ENCODE data around the gene PAPPA.
A peak's percentile ranks its signal among the peaks of the same experiment; 100 is the strongest.

Gene PAPPA

DNA sequence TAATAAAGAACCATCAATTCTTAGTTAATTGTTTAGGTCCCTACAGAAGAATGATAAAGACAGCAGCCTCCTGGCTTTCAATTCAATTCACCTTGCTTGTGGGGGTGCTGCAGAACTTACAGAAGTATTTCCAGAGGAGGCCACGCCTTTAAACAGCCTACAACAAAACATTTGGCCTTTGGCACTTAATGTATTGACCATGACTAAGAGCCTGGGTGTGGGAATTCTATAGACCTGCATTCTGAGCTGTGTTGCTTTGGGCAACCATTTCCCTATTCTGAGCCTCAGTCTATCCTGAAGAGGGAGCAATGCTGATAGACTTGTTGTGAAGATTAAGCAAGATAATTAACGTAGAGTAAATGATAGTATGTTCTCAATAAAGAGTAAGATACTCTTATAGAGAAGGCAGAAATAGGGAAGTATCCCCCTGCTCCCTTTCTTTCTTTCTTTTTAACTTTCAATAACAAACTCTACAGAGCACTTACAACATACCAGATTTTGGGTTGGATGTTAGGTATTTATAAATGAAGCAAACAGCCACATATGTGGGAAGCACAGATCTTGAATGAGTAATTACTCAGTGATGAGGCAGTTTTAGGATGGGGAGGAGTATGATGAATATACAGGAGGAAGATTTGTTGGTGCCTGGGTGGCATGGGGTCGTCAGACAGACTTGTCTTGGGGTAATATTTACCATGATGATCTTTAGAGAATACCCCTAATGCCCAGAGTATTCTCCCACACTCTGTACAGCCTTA, 28.4 kb downstream of the PAPPA start:
- peak; percentile 54 for DNase-seq (ENCODE audit: low spot score)

DNA sequence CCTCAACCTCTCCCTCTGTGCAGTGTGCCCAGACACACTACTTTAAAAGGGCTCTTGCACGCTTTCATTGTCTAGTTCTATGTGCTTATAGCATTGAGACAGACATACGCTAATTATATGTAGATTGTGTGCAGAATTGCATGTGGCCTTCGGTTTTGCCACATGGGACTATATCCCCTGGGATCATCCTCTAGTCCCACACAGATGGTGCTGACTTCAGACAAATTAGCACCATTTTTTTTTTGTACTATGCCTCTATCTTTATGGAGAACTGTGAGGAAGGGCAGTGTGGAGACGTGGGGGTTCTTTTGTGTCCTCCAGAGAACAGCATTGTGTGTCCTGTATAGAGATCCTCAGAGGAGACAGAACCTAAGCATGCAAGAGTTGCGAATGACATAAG, 29.3 kb downstream of the PAPPA start:
- no peak for DNase-seq (ENCODE audit: low spot score)

DNA sequence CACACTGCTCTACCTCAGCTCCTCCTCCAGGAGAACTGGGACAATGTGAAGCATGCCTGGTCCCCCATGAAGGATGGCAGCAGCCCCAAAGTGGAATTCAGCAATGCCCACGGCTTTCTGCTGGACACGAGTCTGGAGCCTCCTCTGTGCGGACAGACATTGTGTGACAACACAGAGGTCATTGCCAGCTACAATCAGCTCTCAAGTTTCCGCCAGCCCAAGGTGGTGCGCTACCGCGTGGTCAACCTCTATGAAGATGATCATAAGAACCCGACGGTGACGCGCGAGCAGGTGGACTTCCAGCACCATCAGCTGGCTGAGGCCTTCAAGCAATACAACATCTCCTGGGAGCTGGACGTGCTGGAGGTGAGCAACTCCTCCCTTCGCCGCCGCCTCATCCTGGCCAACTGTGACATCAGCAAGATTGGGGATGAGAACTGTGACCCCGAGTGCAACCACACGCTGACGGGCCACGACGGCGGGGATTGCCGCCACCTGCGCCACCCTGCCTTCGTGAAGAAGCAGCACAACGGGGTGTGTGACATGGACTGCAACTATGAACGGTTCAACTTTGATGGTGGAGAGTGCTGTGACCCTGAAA, 34.1 kb downstream of the PAPPA start:
- DNase-seq (ENCODE audit: low spot score), result no peak

DNA sequence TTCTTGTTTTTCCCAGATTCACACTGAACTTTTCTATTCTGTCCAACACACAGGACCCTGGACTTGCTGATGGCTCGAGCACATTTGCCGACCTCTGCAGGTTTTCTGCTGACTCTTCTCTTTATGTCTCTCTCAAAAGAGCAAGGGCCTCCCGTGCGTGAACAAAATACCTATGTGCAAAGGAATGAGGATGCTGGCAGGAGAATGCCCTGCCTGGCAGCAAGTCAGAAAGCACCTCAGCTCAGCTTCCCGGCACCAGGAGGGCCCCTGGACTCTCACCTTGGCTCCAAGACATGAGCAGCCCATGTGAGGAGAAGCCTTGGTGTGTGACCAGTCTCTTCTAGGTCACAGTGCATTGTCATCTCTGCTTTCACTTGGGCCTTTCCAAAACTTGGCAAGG, 36.1 kb downstream of the PAPPA start:
- no peak for DNase-seq (ENCODE audit: low spot score)

DNA sequence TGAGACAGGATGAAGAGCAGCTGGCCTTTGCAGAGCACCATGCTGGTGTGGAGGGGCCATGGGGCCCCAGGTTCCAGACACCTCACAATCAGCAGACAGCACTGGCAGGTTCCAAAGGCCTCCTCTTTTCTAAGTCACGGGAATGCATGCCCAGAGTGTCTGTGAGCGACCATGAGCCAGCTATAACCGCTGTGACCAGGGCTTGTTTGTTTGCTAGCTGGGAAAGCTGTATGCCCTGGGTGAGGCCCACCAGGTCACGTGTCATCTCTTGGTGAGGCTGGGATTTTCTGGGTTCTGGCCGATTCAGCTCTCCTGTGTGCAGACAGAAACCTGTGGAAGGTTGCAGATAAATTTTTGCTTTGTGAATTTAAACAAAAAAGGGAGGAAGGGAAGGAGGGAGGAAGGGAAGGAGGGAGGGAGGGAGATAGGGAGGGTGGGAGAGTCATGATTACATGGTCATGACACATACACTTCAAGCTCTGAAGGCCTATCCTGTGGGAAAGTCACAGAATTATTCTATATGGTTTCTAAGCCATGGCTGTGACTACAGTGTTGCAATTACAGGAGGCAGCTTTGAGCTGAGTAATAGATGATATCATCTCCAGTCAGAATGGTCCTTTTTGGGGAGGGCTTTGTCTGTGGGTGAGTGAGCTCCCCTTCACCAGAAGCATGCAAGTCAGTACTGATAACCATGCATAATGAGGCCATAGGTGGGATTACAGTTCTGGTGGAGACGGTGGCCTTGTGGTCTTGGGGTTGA, 37.2 kb downstream of the PAPPA start:
- DNase-seq (ENCODE audit: low spot score), result peak; percentile 55

DNA sequence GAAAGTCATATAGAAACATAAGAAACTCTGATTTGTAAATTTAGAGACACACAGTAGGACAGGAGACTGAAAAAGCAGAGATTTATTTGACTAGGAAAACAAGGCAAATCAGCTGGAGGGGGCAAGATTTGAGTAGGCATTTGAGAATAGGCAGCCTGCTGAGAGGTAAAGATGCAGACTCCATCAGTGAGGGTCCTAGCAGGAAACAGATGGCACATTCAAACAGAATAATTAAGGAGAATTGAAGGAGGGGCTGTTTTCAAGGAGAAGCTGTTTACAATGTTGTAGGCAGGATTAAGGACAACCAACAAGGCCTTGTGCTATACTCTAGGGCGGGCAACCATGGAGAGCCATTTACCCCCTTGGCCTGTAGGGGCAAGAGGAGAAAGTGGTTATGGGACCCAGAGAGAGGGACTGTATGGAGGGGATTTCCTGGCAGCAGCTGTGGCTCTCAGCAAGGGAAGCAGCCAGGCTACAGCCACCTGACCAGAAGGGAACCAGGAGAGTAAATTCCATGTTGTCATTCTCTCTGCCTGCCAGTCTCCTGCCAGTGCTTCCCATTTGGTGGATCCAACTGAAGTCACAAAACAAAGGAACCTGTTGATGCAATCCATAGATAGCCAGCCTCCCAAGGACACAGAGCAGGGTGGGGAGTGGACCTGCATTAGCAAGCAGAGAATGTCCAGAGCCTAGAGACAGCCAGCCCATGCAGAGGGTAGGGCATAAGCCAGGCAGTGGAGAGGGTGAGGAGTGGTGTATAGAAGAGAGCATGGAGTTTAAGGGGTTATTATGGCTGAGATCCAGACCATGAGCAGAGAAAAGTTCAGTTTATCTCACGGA, 38.2 kb downstream of the PAPPA start:
- DNase-seq (ENCODE audit: low spot score), result no peak

DNA sequence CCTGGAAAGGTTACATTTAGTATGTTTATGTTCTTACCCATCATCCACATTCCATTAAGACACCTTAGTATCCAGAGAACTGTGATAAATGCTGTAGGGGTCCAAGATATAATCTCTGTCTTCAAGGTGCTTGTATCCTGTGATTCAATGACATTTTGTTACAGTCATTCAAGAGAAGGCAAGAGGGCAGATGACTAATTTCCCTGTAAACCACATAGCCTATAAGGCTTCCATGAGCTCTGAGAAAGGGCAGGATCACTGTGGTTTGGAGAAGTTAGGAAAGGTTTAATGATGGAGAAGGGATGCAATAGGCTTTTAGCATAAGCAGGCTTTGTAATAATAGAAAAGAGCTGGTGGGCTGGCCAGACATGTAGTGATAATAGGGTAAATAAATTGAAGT, 40.0 kb downstream of the PAPPA start:
- DNase-seq (ENCODE audit: low spot score), result peak; percentile 66

DNA sequence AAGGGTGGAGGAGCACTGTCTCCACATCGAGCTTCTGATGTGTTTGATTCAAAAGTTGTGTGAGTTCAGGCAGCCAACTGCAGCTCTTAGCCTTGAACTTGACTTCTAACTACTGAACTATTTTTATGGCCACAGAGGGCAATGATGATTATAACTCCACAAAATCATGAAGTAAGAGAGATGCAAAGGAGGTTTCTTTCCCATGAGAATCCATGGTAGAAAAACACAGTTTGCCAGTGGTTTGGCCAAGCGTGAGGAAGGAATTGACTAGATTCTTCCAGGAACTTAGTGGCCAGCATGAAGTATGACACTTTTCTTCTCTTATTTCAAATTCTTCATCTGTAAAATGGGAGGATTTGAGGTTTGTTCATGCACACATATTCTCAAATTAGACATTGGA, 43.2 kb downstream of the PAPPA start:
- DNase-seq (ENCODE audit: low spot score), result no peak

DNA sequence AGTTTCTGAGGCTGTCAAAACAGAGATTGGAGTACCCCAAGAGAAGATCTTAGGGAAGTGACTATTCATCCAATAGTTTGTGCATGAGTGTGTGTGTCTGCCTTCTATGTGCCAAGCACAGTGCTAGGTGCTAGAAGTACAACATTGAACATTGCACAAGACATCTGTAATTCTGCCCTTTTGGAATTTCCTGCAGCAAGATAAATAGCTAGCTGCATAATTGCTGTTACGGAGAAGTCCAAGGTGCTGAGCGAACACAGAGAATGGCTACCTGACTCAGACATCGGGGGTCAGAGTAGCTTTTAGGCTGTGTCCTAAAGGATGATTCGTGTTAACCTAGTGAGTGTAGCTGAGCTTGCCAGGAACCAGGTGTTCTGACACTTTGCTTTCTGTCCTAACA, 44.8 kb downstream of the PAPPA start:
- no peak for DNase-seq (ENCODE audit: low spot score)

DNA sequence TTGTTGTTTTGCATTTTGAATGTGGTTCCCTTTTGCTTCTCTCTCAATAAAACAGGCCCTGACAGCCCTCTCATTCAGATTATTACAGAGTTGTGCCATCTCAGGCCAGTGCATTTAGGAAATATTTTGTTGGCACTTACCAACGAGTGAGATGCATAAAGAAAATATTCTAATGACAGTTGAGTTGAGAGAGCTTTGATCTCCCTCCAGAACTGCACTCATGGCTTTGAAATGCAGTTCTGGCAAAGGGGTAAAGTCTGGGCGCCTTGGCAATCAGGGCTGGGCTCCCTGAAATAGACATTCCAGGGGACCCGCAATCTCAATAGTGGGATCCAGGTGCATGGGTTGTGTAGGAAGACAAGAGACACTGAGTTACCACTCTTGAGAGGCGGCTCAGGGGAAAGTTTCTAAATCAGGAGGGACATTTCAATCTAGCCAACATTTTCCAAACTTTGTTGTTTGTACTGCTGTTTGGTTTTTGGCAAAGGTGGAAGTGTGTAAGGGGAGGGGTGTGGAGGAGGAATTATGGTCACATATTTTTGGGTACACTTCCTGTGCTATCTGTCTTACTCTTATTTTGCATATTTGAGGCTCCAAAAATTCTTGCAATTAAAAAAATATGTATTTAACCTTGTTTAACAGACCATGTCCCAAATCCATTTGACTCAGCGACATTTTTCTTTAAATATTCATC, 48.8 kb downstream of the PAPPA start:
- peak; percentile 25 for DNase-seq (ENCODE audit: low spot score)

DNA sequence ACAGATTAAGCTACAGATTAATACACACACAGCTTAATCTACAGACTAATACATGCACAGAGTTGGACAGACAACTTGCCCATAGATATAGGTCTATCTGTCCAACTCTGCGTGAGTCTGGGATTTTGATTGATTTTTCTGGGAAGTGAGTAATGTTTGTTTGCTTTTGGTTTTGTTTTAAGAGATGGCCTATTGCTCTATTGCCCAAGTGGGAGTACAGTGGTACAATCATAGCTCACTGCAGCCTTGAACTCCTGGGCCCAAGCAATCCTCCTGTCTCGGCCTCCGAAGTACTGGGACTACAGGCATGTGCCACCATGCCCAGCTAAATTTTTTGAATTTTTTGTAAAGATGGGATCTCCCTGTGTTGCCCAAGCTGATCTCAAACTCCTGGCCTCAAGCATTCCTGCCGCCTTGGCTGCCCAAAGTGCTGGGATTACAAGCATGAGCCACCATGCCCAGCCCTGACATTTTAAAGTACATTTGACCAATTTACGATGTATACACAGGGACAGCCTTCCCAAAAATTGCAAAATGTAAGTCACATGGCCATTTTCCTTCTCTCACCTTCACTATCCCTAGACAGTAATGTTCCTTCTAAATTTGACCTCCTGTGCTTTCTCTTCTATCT, 50.8 kb downstream of the PAPPA start:
- DNase-seq (ENCODE audit: low spot score), result no peak

DNA sequence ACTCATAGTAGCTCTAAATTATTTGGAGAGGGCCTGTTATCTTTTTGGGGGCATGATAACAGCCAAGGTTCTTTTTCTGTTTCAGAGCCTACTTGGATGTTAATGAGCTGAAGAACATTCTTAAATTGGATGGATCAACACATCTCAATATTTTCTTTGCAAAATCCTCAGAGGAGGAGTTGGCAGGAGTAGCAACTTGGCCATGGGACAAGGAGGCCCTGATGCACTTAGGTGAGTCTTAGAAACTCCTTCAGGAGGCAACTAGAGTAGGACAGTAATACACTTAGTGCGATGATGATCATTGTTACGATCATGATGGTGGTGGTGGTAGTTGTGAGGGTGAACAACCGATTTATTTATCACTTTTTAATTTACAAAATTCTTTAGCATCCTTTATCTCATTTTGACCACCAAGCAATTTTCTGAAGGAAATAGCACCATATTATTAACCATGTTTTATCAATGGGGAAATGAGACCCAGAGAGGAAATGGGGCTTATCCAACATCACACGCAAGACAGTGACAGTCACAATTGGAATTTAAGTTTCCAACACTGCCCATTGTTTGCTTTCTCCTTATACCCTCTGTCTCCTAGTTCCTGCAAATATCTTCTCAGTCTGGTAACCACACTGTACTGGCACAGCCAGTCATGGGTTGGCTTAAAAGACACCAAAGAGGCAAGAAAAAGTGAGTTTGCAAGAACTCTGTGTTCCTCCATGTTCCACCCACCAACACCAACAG, 54.0 kb downstream of the PAPPA start:
- no peak for DNase-seq (ENCODE audit: low spot score)

DNA sequence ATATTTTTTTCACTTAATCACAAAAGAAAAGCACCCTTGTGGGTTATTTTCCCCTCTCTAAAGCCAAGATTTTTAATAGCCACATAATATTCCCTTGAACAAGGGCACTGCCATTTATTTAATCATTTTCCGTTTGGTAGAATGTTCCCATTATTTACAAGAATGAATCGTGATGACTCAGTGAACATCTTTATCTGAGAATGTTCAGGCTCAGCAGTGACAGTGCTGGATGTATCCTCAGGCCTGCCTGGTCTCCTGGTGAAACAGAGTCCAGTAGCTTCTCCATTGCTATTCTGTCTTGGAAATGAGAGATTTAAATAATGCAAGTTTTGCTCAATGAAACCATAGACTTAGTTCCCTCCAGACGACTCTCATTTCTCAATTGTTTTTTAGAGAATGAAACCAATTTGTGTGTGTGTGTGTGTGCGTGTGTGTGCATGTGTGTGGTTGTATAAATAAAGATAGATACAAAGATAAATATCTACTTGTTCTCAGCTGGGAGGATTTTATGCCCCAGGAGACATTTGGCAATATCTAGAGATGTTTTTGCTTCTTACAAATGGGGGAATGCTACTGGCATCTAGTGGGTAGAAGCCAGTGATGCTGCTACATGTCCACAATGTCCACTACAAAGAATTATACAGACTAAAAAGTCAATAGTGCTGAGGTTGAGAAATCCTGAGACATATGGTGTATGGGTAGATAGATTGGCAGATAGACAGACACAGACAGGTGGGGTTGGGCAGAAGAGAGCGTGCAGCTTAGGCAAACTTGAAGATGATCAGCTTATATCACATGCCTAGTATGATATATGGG, 55.0 kb downstream of the PAPPA start:
- DNase-seq (ENCODE audit: low spot score), result peak; percentile 35

DNA sequence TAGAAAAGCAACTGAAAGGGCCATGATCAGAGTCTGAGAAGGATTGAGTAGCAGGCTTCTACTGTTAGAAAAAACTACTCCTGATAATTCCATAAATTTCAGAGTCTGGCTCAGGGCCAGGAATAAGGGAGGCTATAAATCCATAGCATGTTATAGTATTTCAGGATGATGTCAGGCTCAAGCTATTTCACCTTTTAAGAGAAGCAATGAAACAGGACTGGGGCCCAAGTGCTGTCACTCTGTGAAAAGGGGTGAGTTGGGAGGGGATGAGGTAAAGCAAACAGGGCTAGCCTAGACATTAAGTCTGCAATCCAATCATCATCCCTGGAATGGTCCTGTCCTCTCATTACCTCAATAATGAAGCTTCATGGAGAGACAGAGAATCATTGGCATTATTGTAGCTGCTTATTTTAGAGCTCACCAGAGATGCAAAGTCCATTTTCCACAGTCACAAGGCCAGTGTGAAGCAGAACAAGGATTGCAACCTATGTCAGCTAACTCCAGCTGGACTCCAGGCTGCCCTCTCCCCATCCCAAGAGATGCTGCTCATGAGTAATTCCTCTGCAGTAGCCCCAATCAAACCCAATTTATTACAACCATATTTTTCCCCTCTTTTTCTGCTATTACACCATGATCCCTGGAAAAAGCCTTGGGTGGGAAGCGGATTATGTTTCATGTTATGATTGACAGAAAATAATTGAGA, 56.0 kb downstream of the PAPPA start:
- DNase-seq (ENCODE audit: low spot score), result no peak

DNA sequence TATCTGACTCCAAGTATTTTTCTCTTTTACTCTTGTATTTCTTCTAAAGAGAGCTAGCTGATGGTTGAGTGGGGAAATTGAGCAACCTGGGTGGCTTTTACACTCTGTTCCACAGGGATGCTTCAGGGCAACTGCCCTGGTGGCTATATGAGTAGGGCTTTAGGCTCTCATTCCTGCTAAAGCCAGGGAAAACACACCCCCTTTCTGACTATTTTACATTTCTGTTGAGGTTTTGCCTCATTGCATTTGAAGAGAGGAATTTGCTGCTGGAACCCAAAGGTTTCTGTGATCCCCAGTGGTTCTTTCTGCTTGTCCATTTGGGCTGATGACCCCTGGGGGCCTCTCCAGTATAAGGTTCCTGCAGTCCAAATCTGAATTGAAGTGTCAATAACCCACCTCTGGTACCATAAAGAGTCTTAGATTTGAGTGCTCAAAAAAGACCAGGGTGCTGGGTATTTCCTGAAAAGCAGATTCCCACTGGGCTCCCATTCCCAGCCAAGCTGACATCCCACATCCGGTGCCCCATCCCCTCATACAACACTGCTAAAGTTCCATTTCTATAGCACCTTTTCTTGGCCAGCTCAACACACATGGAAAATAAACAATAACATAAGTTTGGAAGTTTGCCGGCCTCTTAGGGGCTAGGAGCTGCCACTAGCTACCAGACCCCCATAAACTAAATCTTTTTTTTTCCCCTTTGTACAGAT, 59.5 kb downstream of the PAPPA start:
- DNase-seq (ENCODE audit: low spot score), result no peak

DNA sequence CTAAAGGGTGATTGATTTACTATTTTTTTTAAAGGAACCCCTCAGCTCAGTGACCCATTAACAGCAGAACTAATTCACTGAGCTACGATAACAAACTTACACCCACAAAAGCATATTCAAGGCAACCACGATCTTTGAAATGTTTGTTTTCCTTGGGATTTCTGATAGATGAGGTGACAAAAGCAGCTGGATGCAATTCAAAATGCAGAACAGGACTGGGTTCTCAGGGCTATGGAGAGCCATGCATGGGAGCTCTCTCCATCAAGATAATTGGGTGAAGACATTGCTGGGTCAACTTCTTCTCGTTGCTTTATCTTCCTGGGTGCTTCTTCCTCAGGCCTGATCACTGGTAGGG, 60.1 kb downstream of the PAPPA start:
- no peak for DNase-seq (ENCODE audit: low spot score)

DNA sequence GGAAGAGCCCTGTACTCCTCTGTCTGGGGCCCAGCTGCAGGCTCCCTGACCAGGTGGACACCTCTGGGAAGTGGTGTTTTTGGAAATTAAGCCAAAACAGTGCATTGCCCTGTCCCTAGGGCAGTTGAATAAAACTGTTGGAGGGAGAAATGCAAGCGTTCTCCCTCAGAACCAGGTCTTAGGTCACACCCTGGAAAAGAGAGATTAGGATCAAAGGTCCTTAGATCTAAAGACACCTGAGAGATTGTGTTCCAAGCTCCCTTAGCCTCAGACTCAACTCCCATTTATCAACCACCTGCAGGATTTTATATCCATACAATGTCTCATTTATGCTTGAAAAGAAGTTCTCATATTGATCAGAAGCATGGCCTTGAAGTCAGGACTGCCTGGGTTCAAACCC, 64.8 kb downstream of the PAPPA start:
- DNase-seq (ENCODE audit: low spot score), result no peak

DNA sequence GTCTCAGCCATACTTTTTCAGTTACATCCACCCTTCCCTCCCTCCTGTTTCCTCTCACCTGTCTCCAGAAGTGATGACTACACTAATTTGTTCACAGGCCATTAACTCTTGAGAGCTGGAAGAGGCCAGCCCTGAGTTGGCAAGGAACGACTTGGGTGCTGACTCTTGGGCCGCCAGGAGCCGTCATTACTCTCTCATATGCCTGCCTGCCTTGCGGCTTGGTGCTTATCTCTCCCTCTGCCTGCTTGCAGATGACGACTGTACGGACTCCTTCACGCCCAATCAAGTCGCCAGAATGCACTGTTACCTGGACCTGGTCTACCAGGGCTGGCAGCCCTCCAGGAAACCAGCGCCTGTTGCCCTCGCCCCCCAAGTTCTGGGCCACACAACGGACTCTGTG, 66.1 kb downstream of the PAPPA start:
- no peak for DNase-seq (ENCODE audit: low spot score)

DNA sequence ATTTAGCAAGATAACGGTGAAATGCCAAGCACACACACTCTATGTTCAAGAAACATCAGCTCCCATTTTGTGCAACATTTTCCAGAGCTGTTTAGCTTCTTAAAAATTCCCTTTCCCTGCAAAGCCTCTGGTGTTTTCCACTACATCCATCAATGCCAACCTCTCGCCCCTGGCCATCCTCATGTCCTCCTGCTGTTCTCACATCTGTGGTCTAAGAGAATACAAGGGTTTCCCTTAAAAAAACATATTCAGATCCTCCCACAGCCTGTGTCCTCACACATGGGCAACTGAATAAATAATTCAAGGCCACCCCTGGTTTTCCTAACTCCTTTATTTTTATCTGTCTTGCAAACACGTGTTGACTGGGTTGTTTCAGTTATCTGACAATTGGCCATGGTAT, 70.3 kb downstream of the PAPPA start:
- DNase-seq (ENCODE audit: low spot score), result no peak

All from AG20443 (cell line).